Measurements from ENCODE around the gene C2CD4C.

The C2CD4C gene

GRCh38 chr19:447816-448560 is 39.0 kb upstream of the C2CD4C start:
- H3K79me2 ChIP-seq (ENCODE audit: insufficient read depth, low read length), result no peaks in the 10 kb centered on the region
- H4K20me1 ChIP-seq (ENCODE audit: insufficient read depth, low read length), result no peaks in the 10 kb centered on the region
- H3K4me2 ChIP-seq (ENCODE audit: low read length), result no peak overlapping the region
- no peaks in the 10 kb centered on the region for H3K36me3 ChIP-seq (ENCODE audit: insufficient read depth, low read length)
- no peak overlapping the region for H2AFZ ChIP-seq (ENCODE audit: low read length)
- H3K9me3 ChIP-seq (ENCODE audit: low read length), result no peaks in the 10 kb centered on the region
- no peaks in the 10 kb centered on the region for H3K27me3 ChIP-seq (ENCODE audit: insufficient read depth, low read length)
- no peak overlapping the region for H3K27ac ChIP-seq (ENCODE audit: low read depth, low read length, poor library complexity, severe bottlenecking)
- no peak overlapping the region for H3K4me3 ChIP-seq (ENCODE audit: low read depth, low read length, poor library complexity, severe bottlenecking)
- H3K9ac ChIP-seq (ENCODE audit: low read length), result no peak overlapping the region
- no peaks in the 10 kb centered on the region for H3F3A ChIP-seq (ENCODE audit: insufficient read depth, low read length)
- H3K4me1 ChIP-seq (ENCODE audit: insufficient read depth, low read length, severe bottlenecking), result no peaks in the 10 kb centered on the region
- H3K9me2 ChIP-seq (ENCODE audit: low read depth, low read length), result no peaks in the 10 kb centered on the region
- TF ChIP-seq EZH2 (IDR thresholded peaks at IDR 0.05; ENCODE audit: borderline replicate concordance, low read length), result no peak
- TF ChIP-seq CTCF (IDR thresholded peaks at IDR 0.05; ENCODE audit: low read length), result no peak

DNA sequence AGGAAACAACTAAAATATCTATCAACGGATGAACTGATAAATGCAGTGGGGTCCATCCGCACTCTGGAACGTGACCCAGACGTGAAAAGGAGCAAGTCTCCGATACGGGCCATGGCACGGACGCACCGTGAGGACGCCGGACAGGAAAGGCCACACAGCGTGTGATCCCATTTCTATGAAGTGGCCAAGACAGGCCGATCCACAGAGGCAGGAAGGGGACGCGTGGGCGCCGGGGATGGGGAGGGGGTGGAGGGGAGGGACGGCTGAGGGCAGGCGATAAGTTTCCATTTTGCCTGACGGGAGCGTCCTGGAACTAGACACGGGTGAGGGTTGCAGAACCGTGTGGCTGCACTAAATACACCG is 38.1 kb upstream of the C2CD4C start:
- no peak for TF ChIP-seq CTCF (IDR thresholded peaks at IDR 0.05; ENCODE audit: low read length)
- no peak for TF ChIP-seq EZH2 (IDR thresholded peaks at IDR 0.05; ENCODE audit: borderline replicate concordance, low read length)
- no peaks in the 10 kb centered on the region for H3K27me3 ChIP-seq (ENCODE audit: insufficient read depth, low read length)
- H3K36me3 ChIP-seq (ENCODE audit: insufficient read depth, low read length), result no peaks in the 10 kb centered on the region
- no peak overlapping the region for H3K4me3 ChIP-seq (ENCODE audit: low read depth, low read length, poor library complexity, severe bottlenecking)
- no peaks in the 10 kb centered on the region for H3K4me1 ChIP-seq (ENCODE audit: insufficient read depth, low read length, severe bottlenecking)
- H4K20me1 ChIP-seq (ENCODE audit: insufficient read depth, low read length), result no peaks in the 10 kb centered on the region
- H3K9me2 ChIP-seq (ENCODE audit: low read depth, low read length), result no peaks in the 10 kb centered on the region
- no peak overlapping the region for H2AFZ ChIP-seq (ENCODE audit: low read length)
- no peaks in the 10 kb centered on the region for H3K9me3 ChIP-seq (ENCODE audit: low read length)
- no peaks in the 10 kb centered on the region for H3K79me2 ChIP-seq (ENCODE audit: insufficient read depth, low read length)
- no peak overlapping the region for H3K9ac ChIP-seq (ENCODE audit: low read length)
- H3K27ac ChIP-seq (ENCODE audit: low read depth, low read length, poor library complexity, severe bottlenecking), result no peak overlapping the region
- no peak overlapping the region for H3K4me2 ChIP-seq (ENCODE audit: low read length)
- no peaks in the 10 kb centered on the region for H3F3A ChIP-seq (ENCODE audit: insufficient read depth, low read length)

DNA sequence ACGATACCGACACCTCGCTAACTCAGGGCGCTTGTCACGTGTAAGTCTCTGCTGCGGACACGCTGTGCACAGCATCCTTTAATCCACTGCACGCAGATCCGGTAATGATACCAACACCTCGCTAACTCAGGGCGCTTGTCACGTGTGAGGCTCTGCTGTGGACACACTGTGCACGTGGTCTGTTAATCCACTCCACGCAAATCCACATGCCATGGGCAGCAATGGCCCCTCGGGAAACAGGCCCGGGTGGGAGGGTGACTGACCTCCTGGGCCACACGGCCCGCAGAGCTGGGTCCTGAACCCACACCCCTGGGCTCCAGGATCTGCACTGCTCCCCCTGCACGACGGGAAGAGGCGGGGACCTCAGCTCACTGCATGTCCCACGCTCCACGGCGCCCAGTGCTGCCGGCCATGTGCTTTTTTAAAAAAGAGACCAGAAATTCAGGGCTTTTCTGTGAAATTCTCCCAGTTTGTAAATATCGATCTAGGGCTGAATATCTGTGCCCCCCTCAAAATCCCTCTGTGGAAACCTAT is 35.8 kb upstream of the C2CD4C start:
- H3K4me3 ChIP-seq (ENCODE audit: low read depth, low read length, poor library complexity, severe bottlenecking), result no peak overlapping the region
- no peaks in the 10 kb centered on the region for H3K79me2 ChIP-seq (ENCODE audit: insufficient read depth, low read length)
- H4K20me1 ChIP-seq (ENCODE audit: insufficient read depth, low read length), result no peaks in the 10 kb centered on the region
- H3K4me1 ChIP-seq (ENCODE audit: insufficient read depth, low read length, severe bottlenecking), result no peaks in the 10 kb centered on the region
- H3K4me2 ChIP-seq (ENCODE audit: low read length), result no peak overlapping the region
- no peaks in the 10 kb centered on the region for H3K27me3 ChIP-seq (ENCODE audit: insufficient read depth, low read length)
- no peaks in the 10 kb centered on the region for H3K36me3 ChIP-seq (ENCODE audit: insufficient read depth, low read length)
- no peak for TF ChIP-seq CTCF (IDR thresholded peaks at IDR 0.05; ENCODE audit: low read length)
- TF ChIP-seq EZH2 (IDR thresholded peaks at IDR 0.05; ENCODE audit: borderline replicate concordance, low read length), result no peak
- no peaks in the 10 kb centered on the region for H3K9me3 ChIP-seq (ENCODE audit: low read length)
- H3K9ac ChIP-seq (ENCODE audit: low read length), result no peak overlapping the region
- H3K27ac ChIP-seq (ENCODE audit: low read depth, low read length, poor library complexity, severe bottlenecking), result no peak overlapping the region
- no peaks in the 10 kb centered on the region for H3K9me2 ChIP-seq (ENCODE audit: low read depth, low read length)
- H3F3A ChIP-seq (ENCODE audit: insufficient read depth, low read length), result no peaks in the 10 kb centered on the region
- no peak overlapping the region for H2AFZ ChIP-seq (ENCODE audit: low read length)

All from OCI-LY1 (cell line).